ENCODE data around the gene HNF4A. TPM values are rescaled to one million over a fixed set of nuclear protein-coding genes. Genes with fewer than 3 reads are reported as not detected.

Gene HNF4A
- total RNA-seq (2012; rRNA removed) (not detected in 2 replicates), polyA plus RNA-seq (2012; rRNA removed) (not detected in 2 replicates), Bru-seq, nascent RNA (not detected), BruChase-seq, experiment 1, labeled RNA remaining after a 6-hour chase (not detected), BruChase-seq, experiment 2, labeled RNA remaining after a 2-hour chase (percentile 1 among the genes with signal in this experiment)
- polyA plus RNA-seq (2012; cell fraction: cytosol; rRNA removed), result not detected in 2 replicates
- not detected in 2 replicates for polyA plus RNA-seq (2012; cell fraction: nucleus; rRNA removed; ENCODE audit: low replicate concordance)
- long read RNA-seq, result 0 reads

GRCh38 chr20:44355498-44356352 is at the start of gene HNF4A:
Gene HNF4A (plus strand): TSS chr20:44355699. CDS start chr20:44355805, 106 bp downstream.
- Histone ChIP-seq H3K4ac (ENCODE audit: low read depth, low read length) (no peak within 1 kb of the TSS), H2BK15ac (ENCODE audit: low read depth, low read length) (no peak within 1 kb of the TSS), H4K20me1 (ENCODE audit: insufficient read depth, low read length) (no peaks in the 10 kb centered on the region), H2AK5ac (ENCODE audit: low read depth, low read length) (no peak within 1 kb of the TSS), H3K9ac (ENCODE audit: low read depth, low read length) (no peak within 1 kb of the TSS), H3K56ac (ENCODE audit: extremely low read depth, insufficient read depth, low read length) (no peak within 1 kb of the TSS), H4K91ac (ENCODE audit: insufficient read depth, low read depth, low read length) (no peak within 1 kb of the TSS), H2BK20ac (ENCODE audit: low read depth, low read length) (no peak within 1 kb of the TSS), H3K14ac (replicated peaks; ENCODE audit: low read depth, low read length) (no peak within 1 kb of the TSS), H3K4me3 (ENCODE audit: insufficient read depth, low read depth, low read length) (no peak within 1 kb of the TSS), H3K36me3 (ENCODE audit: control insufficient read depth, insufficient read depth, low read length) (no peaks in the 10 kb centered on the region), H2BK5ac (ENCODE audit: low read depth, low read length, poor library complexity, severe bottlenecking) (no peak within 1 kb of the TSS), H3K9me1 (ENCODE audit: insufficient read depth, low read length) (no peaks in the 10 kb centered on the region), H3K79me1 (ENCODE audit: low read depth in 1 of 2, low read length in 2 of 2) (no peaks in the 10 kb centered on the region), H4K8ac (ENCODE audit: low read depth in 2 of 2, low read length in 2 of 2) (no peak within 1 kb of the TSS), H3K9me3 (ENCODE audit: control insufficient read depth, insufficient read depth, low read length) (no peaks in the 10 kb centered on the region), H2AK9ac (replicated peaks; ENCODE audit: low read depth, low read length, poor library complexity) (no peak within 1 kb of the TSS), H2AFZ (replicated peaks; ENCODE audit: low read length, poor library complexity) (no peak within 1 kb of the TSS), H3K23ac (ENCODE audit: low read depth, low read length) (no peak within 1 kb of the TSS), H4K5ac (ENCODE audit: low read depth, low read length) (no peak within 1 kb of the TSS), H3K27me3 (ENCODE audit: control insufficient read depth, insufficient read depth, low read length) (peaks cover 32% of the 10 kb centered on the region), H3K4me2 (ENCODE audit: low read depth, low read length) (no peak within 1 kb of the TSS), H3K4me1 (ENCODE audit: control insufficient read depth, insufficient read depth, low read length) (no peaks in the 10 kb centered on the region), H3K27ac (ENCODE audit: insufficient read depth, low read length) (no peak within 1 kb of the TSS), H2BK120ac (ENCODE audit: low read depth, low read length) (no peak within 1 kb of the TSS), H3K18ac (ENCODE audit: low read depth, low read length) (no peak within 1 kb of the TSS)
- intact Hi-C loops (cut with micrococcal nuclease), result no loop called here
- ATAC-seq (ENCODE audit: low read depth) (no peak), DNase-seq (no peak)
- ChIA-PET CTCF (no interaction called here), POLR2A (ENCODE audit: unreplicated experiment) (no interaction called here)
- no TSS peak for BruUV-seq (replicated peaks)
- 74% methylated on average over 13 of the region's 40 CpGs; no CpG with 5 or more reads in 1 of the 2 experiments for WGBS, 2 experiments (ENCODE audit: extremely low coverage in 2 of 2, insufficient read length in 1 of 2)
- dilution Hi-C loops (cut with HindIII; ENCODE audit: low sequenced_read_pairs, unreplicated experiment), result no loop called here
- in situ Hi-C loops (cut with MboI; ENCODE audit: low sequenced_read_pairs), result no loop called here
- TF ChIP-seq CHD1 (IDR thresholded peaks at IDR 0.05; ENCODE audit: low read depth, low read length) (no peak), USF2 (IDR thresholded peaks at IDR 0.05; ENCODE audit: low read depth, low read length) (no peak), RFX5 (IDR thresholded peaks at IDR 0.05; ENCODE audit: low read depth, low read length) (no peak), MAZ (IDR thresholded peaks at IDR 0.05; ENCODE audit: borderline replicate concordance, low read depth, low read length) (no peak), RAD21 (IDR thresholded peaks at IDR 0.05; ENCODE audit: low read length) (no peak), RCOR1 (IDR thresholded peaks at IDR 0.05; ENCODE audit: insufficient replicate concordance, low read length) (no peak), POLR2A (IDR thresholded peaks at IDR 0.05; ENCODE audit: low read depth, low read length) (no peak)
